Hepatocyte (in vitro differentiated cells): ENCODE measurements around the gene DSTYK. TPM values are rescaled to one million over a fixed set of nuclear protein-coding genes. Genes with fewer than 3 reads are reported as not detected.

Source experiments
- DNase-seq: peaks from one replicate; pipeline ENCODE4 v3.0.0-alpha.2; 2016; ENCODE audit warnings: low spot score
- H2AFZ ChIP-seq: fragments of 200-600 bp; sonication (generic); 2 replicates; pipeline ENCODE4 v1.6.0; 2016; ENCODE audit warnings: antibody characterized with exemption, mild to moderate bottlenecking
- H3K27ac ChIP-seq: fragments of 200-600 bp; sonication (generic); 2 replicates; pipeline ENCODE4 v1.5.1; 2016; ENCODE audit warnings: mild to moderate bottlenecking
- H3K27me3 ChIP-seq: fragments of 200-600 bp; sonication (generic); 2 replicates; pipeline ENCODE4 v1.6.1; 2016
- H3K36me3 ChIP-seq: fragments of 200-600 bp; sonication (generic); replicated peaks from 2 replicates; pipeline ENCODE4 v1.5.1; 2016; ENCODE audit warnings: low read depth; ENCODE audit not compliant: insufficient read depth
- H3K4me1 ChIP-seq: fragments of 200-600 bp; sonication (generic); 2 replicates; pipeline ENCODE4 v1.5.1; 2016; ENCODE audit warnings: mild to moderate bottlenecking, moderate library complexity; ENCODE audit not compliant: insufficient read depth
- H3K4me2 ChIP-seq: fragments of 200-600 bp; sonication (generic); 2 replicates; pipeline ENCODE4 v1.6.0; 2016
- H3K4me3 ChIP-seq: fragments of 200-600 bp; sonication (generic); 2 replicates; pipeline ENCODE4 v1.5.1; 2016; ENCODE audit warnings: mild to moderate bottlenecking
- H3K79me2 ChIP-seq: fragments of 200-600 bp; sonication (generic); 2 replicates; pipeline ENCODE4 v1.6.0; 2017; ENCODE audit warnings: mild to moderate bottlenecking
- H3K9me2 ChIP-seq: fragments of 200-600 bp; sonication (generic); replicated peaks from 2 replicates; pipeline ENCODE4 v1.6.0; 2017; ENCODE audit warnings: mild to moderate bottlenecking; ENCODE audit not compliant: insufficient read depth
- H3K9me3 ChIP-seq: fragments of 200-600 bp; sonication (generic); 2 replicates; pipeline ENCODE4 v1.5.1; 2016; ENCODE audit warnings: low read depth, mild to moderate bottlenecking
- H4K20me1 ChIP-seq: fragments of 200-600 bp; sonication (generic); 2 replicates; pipeline ENCODE4 v1.6.0; 2016; ENCODE audit warnings: mild to moderate bottlenecking; ENCODE audit not compliant: insufficient read depth, poor library complexity, severe bottlenecking
- CTCF ChIP-seq: fragments of 200-600 bp; sonication (generic); IDR thresholded peaks from 2 replicates; pipeline ENCODE4 v1.5.1; 2016; ENCODE audit warnings: antibody characterized with exemption, mild to moderate bottlenecking; ENCODE audit not compliant: poor library complexity
- EZH2 ChIP-seq: fragments of 200-600 bp; sonication (generic); IDR thresholded peaks from 2 replicates; pipeline ENCODE4 v1.6.1; 2016; ENCODE audit warnings: antibody characterized with exemption, mild to moderate bottlenecking, borderline replicate concordance
- EZH2phosphoT487 ChIP-seq: fragments of 200-600 bp; sonication (generic); IDR thresholded peaks from one replicate; pipeline ENCODE4 v1.6.1; 2018; ENCODE audit warnings: antibody characterized with exemption, mild to moderate bottlenecking, low read depth, moderate library complexity; ENCODE audit not compliant: unreplicated experiment, severe bottlenecking
- WGBS: methylation state at CpG from one replicate; pipeline ENCODE4 v1.1.6; 2016; ENCODE audit warnings: low lambda C conversion rate; ENCODE audit errors: missing lambda C conversion rate; 5-methylcytosine and 5-hydroxymethylcytosine counted together
- polyA plus RNA-seq: library from polyadenylated mRNA; unstranded; fragments of >200 nt; fragmentation: Nextera tagmentation; extraction: Ambion mirVana; gene quantifications from 2 replicates; pipeline ENCODE4 v1.2.1, GENCODE V29; 2016
- total RNA-seq: library from RNA; depleted of rRNA; stranded (reverse); fragments of >200 nt; gene quantifications from 2 replicates; pipeline ENCODE4 v1.2.3, GENCODE V29; 2014

DSTYK gene
- total RNA-seq: 8.5 and 11.0 TPM in 2 replicates
- polyA plus RNA-seq: 7.7 and 8.4 TPM in 2 replicates

GRCh38 chr1:205211169-205211838 is at the start of gene DSTYK:
Gene DSTYK, minus strand, starts transcription at chr1:205211702. Its CDS starts 167 bp downstream, at chr1:205211535.
- Histone ChIP-seq H3K4me3 (peak within 1 kb of the TSS; percentile 99), H3K9me3 (no peaks in the 10 kb centered on the region), H2AFZ (peak within 1 kb of the TSS; percentile 97), H3K36me3 (no peaks in the 10 kb centered on the region), H4K20me1 (peaks cover 18% of the 10 kb centered on the region), H3K27ac (peak within 1 kb of the TSS; percentile 99), H3K27me3 (peaks cover 7% of the 10 kb centered on the region), H3K79me2 (peaks cover 46% of the 10 kb centered on the region), H3K9me2 (no peaks in the 10 kb centered on the region), H3K4me1 (peaks cover 4% of the 10 kb centered on the region), H3K4me2 (peak within 1 kb of the TSS; percentile 74)
- 0% methylated on average over 48 of the region's 67 CpGs for WGBS
- peak; percentile 96 for DNase-seq
- no peak for TF ChIP-seq EZH2
- no peak for TF ChIP-seq EZH2phosphoT487
- TF ChIP-seq CTCF: no peak

GRCh38 chr1:205259998-205260397 is 48.5 kb upstream of the DSTYK start:
- H3K36me3 ChIP-seq: no peaks in the 10 kb centered on the region
- H3K4me2 ChIP-seq: no peak overlapping the region
- no peaks in the 10 kb centered on the region for H4K20me1 ChIP-seq
- no peaks in the 10 kb centered on the region for H3K9me2 ChIP-seq
- WGBS: 89% methylated on average over 1 of the region's 1 CpG
- H3K4me1 ChIP-seq: peaks cover 10% of the 10 kb centered on the region
- H3K79me2 ChIP-seq: no peaks in the 10 kb centered on the region
- no peaks in the 10 kb centered on the region for H3K27me3 ChIP-seq
- H3K4me3 ChIP-seq: no peak overlapping the region
- no peak for TF ChIP-seq CTCF
- no peak for TF ChIP-seq EZH2phosphoT487
- TF ChIP-seq EZH2: no peak
- H3K27ac ChIP-seq: no peak overlapping the region
- H2AFZ ChIP-seq: no peak overlapping the region
- DNase-seq: no peak
- H3K9me3 ChIP-seq: no peaks in the 10 kb centered on the region

- no peak for DNase-seq
- Histone ChIP-seq H2AFZ (no peak overlapping the region), H3K9me2 (no peaks in the 10 kb centered on the region), H3K27me3 (no peaks in the 10 kb centered on the region), H3K4me2 (no peak overlapping the region), H3K4me3 (no peak overlapping the region), H3K79me2 (no peaks in the 10 kb centered on the region), H3K36me3 (no peaks in the 10 kb centered on the region), H4K20me1 (no peaks in the 10 kb centered on the region), H3K27ac (no peak overlapping the region), H3K9me3 (no peaks in the 10 kb centered on the region), H3K4me1 (peaks cover 10% of the 10 kb centered on the region)
- TF ChIP-seq EZH2: no peak
- no peak for TF ChIP-seq EZH2phosphoT487
- TF ChIP-seq CTCF: no peak
- 70% methylated on average over 10 of the region's 10 CpGs for WGBS
Measured at GRCh38 chr1:205259324-205259832, 47.9 kb upstream of the DSTYK start.
